Stimulated activated naive B cell treated with anti-CD40 and anti-IgM and Interleukin-4, amounts not matched to agents 10 μg/mL and 1 μg/mL and 100 μg/mL, for 72 hours (primary cell): Measurements from ENCODE around the gene EXT2.

ENCODE experiments used
- ATAC-seq, 2 donors: fragments of 150-1000 bp; cut with Tn5 transposase; replicated peaks; 2 replicates each; pipeline ENCODE4 v1.10.0; 2021; ENCODE audit warnings: moderate library complexity in 1 of 2
- DNase-seq: peaks from one replicate; pipeline ENCODE4 v3.0.0; 2021
- H3K27ac Mint-ChIP-seq: one replicate; pipeline ENCODE4 v1.8.0; 2022; ENCODE audit warnings: mild to moderate bottlenecking, mixed read lengths
- H3K27me3 Mint-ChIP-seq, 2 donors: one replicate each; pipeline ENCODE4 v1.8.0; 2022; ENCODE audit warnings: mixed read lengths in 2 of 2
- H3K36me3 Mint-ChIP-seq, 2 donors: one replicate each; pipeline ENCODE4 v1.8.0; 2022; ENCODE audit warnings: mixed read lengths in 2 of 2, mild to moderate bottlenecking in 1 of 2
- H3K4me1 Mint-ChIP-seq, 2 donors: one replicate each; pipeline ENCODE4 v1.8.0; 2022; ENCODE audit warnings: mixed read lengths in 2 of 2, mild to moderate bottlenecking in 1 of 2
- H3K4me3 Mint-ChIP-seq, 2 donors: one replicate each; pipeline ENCODE4 v1.8.0; 2022; ENCODE audit warnings: mild to moderate bottlenecking in 2 of 2, mixed read lengths in 2 of 2, moderate library complexity in 1 of 2
- H3K9me3 Mint-ChIP-seq, 2 donors: one replicate each; pipeline ENCODE4 v1.8.0; 2022; ENCODE audit warnings: mixed read lengths in 2 of 2, mild to moderate bottlenecking in 1 of 2

The EXT2 gene

DNA sequence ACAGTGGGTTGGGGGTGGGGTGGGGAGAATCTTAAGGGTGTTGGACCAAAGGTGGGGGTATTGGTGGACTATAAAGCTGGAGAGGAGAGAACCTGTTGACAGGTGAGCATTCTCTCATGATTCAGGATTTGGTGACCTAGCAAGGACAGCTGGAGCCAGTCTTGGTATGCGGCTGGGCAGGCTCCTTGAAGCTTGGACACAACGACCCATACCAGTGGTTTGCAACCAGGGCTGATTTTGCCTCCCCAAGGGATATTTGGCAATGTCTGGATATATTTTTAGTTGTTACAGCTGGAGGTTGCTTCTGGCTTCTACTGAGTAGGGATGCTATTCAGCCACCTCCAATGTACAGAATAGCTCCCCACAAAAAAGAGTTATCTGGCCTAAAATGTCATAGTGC is 5.6 kb downstream of the EXT2 start:
- DNase-seq = no peak
- no peak for ATAC-seq
- H3K4me3 Mint-ChIP-seq = no peak overlapping the region
- H3K36me3 Mint-ChIP-seq = peaks cover 13 to 17% of the 10 kb centered on the region in 2 donors
- H3K9me3 Mint-ChIP-seq = no peaks in the 10 kb centered on the region
- H3K4me1 Mint-ChIP-seq = peaks cover 18 to 33% of the 10 kb centered on the region in 2 donors
- no peaks in the 10 kb centered on the region for H3K27me3 Mint-ChIP-seq
- no peak overlapping the region for H3K27ac Mint-ChIP-seq

DNA sequence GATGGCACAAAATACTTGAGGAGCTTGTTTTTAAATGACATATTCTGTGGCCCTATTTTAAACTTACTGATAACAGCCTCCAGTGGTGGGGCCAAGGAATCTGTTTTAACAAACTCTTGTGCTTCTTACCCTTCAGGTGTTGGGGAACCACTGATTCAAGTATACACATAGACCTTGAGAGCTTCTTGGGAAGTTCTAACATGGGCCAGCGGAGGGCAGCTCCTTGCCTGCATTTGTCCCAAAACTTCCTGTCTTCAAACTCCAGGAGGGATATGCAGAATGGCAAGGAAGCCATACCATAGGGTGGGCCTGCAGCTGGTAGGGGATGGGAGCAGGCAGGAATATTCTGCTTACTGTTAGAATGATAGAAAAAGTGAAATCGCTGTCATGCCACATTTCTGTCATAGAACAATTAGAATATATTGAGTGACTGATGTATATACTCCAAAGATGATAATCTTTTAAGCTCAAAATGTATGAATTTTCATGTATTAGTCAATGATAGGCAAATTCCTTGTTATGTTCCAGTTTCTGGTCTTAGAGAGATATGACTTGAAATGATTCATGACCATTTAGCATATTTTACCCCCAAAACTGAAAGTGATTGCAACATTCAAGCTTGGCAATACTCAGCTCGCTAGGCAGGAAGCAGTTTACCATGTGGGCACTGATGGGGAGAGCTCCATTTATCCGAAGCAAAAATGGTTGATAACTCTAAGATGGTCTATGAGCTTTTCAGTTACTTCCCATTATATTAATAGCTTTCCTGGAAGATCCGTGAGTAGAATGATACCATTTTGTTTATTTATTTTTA is 9.2 kb downstream of the EXT2 start:
- peaks cover 7 to 16% of the 10 kb centered on the region in 2 donors for H3K4me1 Mint-ChIP-seq
- ATAC-seq (no peak), DNase-seq (no peak)
- no peak overlapping the region for H3K27ac Mint-ChIP-seq
- H3K4me3 Mint-ChIP-seq = no peak overlapping the region
- H3K27me3 Mint-ChIP-seq = no peaks in the 10 kb centered on the region
- no peaks in the 10 kb centered on the region for H3K9me3 Mint-ChIP-seq
- H3K36me3 Mint-ChIP-seq = peaks cover 7 to 20% of the 10 kb centered on the region in 2 donors

DNA sequence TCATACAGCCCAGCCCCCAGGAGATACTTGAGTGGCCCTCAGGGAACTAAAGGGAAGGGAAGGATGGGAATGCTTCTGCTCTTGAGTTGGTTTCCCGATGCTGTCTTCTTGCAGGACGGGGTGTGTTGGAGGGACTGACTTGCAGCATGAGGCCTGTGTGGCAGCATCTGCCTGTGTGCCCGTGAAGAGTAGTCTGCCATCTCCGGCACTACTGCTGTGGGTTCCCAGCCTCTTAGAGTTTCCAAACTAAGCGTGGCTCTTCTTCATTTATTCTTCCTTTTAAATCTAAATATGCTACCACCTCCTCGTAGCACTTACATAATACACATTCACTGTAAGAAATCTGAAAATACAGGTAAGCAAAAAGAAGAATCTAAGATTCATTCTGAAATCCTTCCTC is 12.8 kb downstream of the EXT2 start:
- DNase-seq (no peak), ATAC-seq (no peak)
- Mint-ChIP-seq H3K4me1 (peaks cover 6 to 13% of the 10 kb centered on the region in 2 donors), H3K27me3 (no peaks in the 10 kb centered on the region), H3K36me3 (peaks cover 6 to 32% of the 10 kb centered on the region in 2 donors), H3K27ac (no peak overlapping the region), H3K9me3 (no peaks in the 10 kb centered on the region), H3K4me3 (no peak overlapping the region)

DNA sequence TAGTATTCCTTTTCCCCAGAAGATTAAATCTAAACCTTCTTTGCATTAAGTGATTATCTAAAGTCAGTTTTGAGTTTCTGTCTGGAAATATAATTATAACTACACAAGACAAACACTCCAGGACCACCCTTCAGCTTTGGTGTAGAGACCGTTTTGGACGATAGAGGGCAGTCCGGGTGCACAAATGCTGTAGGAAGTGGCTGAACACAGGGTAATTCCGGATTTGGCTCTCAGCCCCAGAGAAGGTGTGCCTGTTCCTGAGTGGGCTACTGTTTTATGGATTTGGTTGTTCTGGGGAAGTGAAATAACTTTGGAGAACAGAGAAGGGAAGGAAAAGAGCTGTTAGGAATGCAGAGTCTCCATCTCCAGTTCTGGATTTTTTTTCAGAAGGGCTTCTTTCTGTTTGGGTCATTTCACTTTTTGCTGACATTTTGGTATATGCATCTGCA is 14.8 kb downstream of the EXT2 start:
- DNase-seq (peak; percentile 36), ATAC-seq (peak; percentile 89 to 98)
- no peak overlapping the region for H3K27ac Mint-ChIP-seq
- H3K36me3 Mint-ChIP-seq = peaks cover 10 to 45% of the 10 kb centered on the region in 2 donors
- H3K4me1 Mint-ChIP-seq = peaks cover 6 to 8% of the 10 kb centered on the region in 2 donors
- no peaks in the 10 kb centered on the region for H3K27me3 Mint-ChIP-seq
- no peak overlapping the region for H3K4me3 Mint-ChIP-seq
- no peaks in the 10 kb centered on the region for H3K9me3 Mint-ChIP-seq

DNA sequence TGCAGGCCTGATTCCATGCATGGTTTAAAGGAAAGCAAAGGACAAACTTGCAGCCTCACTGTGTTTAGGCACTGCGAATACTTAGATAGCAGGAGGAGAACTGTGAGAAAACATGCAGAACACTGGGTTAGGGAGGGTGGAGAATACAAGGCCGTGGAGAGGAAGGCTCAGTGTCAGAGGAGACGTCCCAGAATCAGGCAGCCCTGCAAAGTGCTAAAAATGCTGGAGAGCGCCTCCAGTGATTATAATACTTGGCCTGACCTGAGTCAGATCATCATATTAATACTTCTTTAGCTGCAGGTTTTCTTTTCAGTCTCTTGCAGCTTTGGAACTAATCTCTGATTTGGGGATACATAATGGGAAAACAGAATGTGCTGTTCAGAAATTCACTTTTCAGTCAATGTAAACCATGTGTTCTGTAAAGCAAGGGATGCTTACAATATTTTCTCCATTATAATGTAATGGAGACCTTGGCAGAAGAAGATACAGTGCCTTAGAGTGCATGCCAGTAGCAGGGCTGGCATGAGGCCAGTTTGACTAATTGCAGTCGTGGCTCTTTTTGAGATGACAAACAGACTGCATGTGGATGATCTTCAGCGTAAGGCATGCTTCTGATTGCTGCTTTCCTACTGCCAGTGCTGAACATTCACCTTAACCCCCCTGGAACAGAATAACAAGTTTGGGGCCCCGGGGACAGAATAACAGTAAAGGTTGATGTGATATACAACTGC is 16.8 kb downstream of the EXT2 start:
- ATAC-seq = no peak

DNA sequence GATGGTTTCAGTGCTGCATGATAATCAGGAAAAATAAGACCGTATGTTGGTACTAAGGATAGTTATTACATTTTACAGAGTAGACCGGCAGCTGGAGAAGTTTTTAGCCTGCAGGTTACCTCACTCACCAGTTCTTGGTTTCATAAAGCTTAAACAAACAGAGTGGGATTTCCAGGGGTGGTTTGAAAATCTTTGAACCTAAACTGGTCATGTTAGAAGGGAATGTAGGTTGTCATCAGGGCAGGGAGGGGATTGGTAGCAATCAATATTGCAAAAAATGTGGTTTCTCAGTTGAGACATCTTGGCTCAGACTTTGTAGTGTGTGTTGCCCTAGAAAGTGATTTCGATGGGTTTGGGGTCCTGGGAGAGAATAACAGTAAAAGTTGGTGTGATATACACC is 17.5 kb downstream of the EXT2 start:
- H3K9me3 Mint-ChIP-seq = no peaks in the 10 kb centered on the region
- H3K36me3 Mint-ChIP-seq = peaks cover 29 to 58% of the 10 kb centered on the region in 2 donors
- DNase-seq (no peak), ATAC-seq (no peak)
- H3K4me3 Mint-ChIP-seq = no peak overlapping the region
- H3K27me3 Mint-ChIP-seq = no peaks in the 10 kb centered on the region
- no peak overlapping the region for H3K27ac Mint-ChIP-seq
- H3K4me1 Mint-ChIP-seq = peaks cover 8 to 9% of the 10 kb centered on the region in 2 donors

More for the DNA sequence above, 16.8 kb downstream of the EXT2 start:
- H3K4me3 Mint-ChIP-seq = no peak overlapping the region
- DNase-seq = no peak
- peaks cover 8 to 9% of the 10 kb centered on the region in 2 donors for H3K4me1 Mint-ChIP-seq
- H3K9me3 Mint-ChIP-seq = no peaks in the 10 kb centered on the region
- no peak overlapping the region for H3K27ac Mint-ChIP-seq
- peaks cover 24 to 58% of the 10 kb centered on the region in 2 donors for H3K36me3 Mint-ChIP-seq
- H3K27me3 Mint-ChIP-seq = no peaks in the 10 kb centered on the region

DNA sequence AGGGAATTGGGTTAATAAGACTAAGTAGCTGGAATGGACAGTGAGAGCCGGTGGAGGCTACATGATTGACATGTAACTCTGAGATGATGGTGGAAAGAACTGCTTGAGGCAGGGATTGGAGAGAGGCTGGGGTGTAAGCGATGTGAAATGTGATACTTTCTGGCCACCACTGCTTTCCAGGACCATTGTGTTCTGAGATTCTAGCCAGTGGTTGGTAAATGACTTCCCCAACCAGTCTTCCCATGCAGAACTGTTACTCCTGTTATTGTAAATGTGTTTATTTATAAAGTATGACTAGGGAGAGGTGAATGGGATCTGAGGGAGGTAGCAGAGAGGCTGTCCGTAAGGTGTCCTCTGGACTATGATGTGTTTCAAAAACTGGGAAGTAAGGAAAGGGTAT is 18.1 kb downstream of the EXT2 start:
- ATAC-seq = no peak

DNA sequence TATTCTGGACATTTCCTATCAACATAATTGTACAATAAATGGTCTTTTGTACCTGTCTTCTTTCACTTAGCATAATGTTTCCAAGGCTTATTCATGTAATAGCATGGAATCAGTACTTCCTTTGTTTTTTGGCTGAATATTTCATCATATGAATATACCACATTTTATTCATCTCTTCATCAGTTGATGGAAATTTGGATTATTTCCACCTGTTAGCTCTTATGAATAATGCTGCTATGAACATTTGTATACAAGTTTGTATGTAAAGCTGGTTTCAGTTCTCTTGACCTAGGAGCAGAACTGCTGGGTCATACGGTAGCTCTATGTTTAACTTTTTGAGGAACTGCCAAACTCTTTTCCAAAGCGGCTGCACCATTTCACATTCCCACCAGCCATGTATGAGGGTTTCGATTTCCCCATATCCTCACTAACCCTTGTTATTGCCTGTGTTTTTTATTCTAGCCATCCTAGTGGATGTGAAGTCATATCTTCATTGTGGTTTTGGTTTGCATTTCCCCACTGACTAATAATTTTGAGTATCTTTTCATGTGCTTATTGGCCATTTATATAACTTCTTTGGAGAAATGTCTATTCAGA is 20.9 kb downstream of the EXT2 start:
- no peak for ATAC-seq
- peaks cover 29 to 72% of the 10 kb centered on the region in 2 donors for H3K36me3 Mint-ChIP-seq

More for the DNA sequence above, 18.1 kb downstream of the EXT2 start:
- Mint-ChIP-seq H3K4me3 (no peak overlapping the region), H3K27me3 (no peaks in the 10 kb centered on the region), H3K27ac (no peak overlapping the region), H3K36me3 (peaks cover 29 to 57% of the 10 kb centered on the region in 2 donors), H3K4me1 (peaks cover 8 to 9% of the 10 kb centered on the region in 2 donors), H3K9me3 (no peaks in the 10 kb centered on the region)
- no peak for DNase-seq

DNA sequence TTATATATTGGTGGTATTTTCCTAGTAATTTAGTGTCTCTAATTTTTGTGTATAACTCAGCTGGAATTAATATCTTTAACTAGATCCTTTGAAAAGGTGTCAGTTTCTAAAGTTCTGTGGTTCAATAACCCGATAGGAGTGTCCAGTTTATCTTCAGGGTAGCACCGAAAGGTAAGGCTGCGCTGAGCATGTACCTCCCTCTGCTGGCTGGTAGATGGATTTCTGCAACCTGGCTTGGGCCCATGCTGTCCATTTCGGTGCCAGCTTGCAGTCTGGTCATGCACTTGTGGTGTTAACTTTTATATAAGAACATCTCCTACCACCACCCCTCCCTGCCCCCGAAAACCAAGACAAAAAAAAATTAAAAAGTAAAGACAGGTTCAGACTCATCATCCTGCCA is 24.7 kb downstream of the EXT2 start:
- no peak for DNase-seq
- ATAC-seq = no peak
- Mint-ChIP-seq H3K27ac (no peak overlapping the region), H3K4me3 (no peak overlapping the region), H3K27me3 (no peaks in the 10 kb centered on the region), H3K4me1 (peaks cover 0 to 6% of the 10 kb centered on the region in 2 donors), H3K36me3 (peaks cover 25 to 66% of the 10 kb centered on the region in 2 donors), H3K9me3 (no peaks in the 10 kb centered on the region)

More for the DNA sequence above, 20.9 kb downstream of the EXT2 start:
- no peak overlapping the region for H3K27ac Mint-ChIP-seq
- H3K9me3 Mint-ChIP-seq = no peaks in the 10 kb centered on the region
- peaks cover 0 to 5% of the 10 kb centered on the region in 2 donors for H3K4me1 Mint-ChIP-seq
- DNase-seq = no peak
- H3K4me3 Mint-ChIP-seq = no peak overlapping the region
- H3K27me3 Mint-ChIP-seq = no peaks in the 10 kb centered on the region

DNA sequence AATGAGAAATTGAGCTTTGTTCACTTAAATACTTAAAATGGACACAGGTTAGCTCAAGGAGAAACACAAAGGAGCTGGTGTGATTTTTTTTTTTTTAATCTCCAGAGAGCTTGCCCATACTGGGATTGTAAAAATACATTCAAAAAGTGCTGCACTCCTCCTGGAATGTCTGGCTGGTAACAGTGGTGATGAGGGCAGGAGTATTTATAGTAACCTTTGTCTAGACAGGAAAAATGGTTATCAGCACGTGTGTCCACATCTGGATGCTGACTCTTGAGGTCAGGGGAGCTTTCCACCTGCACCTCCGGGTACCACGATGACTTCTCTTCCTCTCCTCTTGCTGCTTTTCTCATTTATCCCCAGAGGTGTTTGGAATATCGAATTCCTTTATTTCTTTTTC is 30.1 kb downstream of the EXT2 start:
- Mint-ChIP-seq H3K27me3 (no peaks in the 10 kb centered on the region), H3K4me1 (peaks cover 0 to 3% of the 10 kb centered on the region in 2 donors), H3K9me3 (no peaks in the 10 kb centered on the region), H3K36me3 (peaks cover 37 to 60% of the 10 kb centered on the region in 2 donors), H3K4me3 (no peak overlapping the region), H3K27ac (no peak overlapping the region)
- ATAC-seq = no peak
- no peak for DNase-seq

DNA sequence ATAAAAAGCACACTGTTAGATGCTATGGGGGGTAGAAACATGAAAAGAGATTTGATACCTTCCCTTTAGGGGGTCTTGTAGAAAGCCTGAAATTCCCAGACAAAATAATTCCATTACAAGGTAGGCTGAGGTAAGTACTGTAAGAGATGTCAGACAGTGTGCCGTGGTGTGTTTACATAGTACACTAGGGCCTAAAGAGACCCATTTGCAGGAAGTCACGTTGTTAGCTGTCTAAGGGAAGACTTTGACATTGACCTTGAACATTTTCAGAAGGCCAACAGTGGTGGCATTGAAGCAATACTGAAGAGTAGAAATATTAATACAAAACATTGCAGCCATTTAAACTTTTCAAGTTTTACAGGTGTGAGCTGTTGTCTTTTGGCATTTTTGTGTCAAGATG is 30.8 kb downstream of the EXT2 start:
- ATAC-seq = no peak
- H3K4me1 Mint-ChIP-seq = peaks cover 0 to 3% of the 10 kb centered on the region in 2 donors
- DNase-seq = no peak
- H3K9me3 Mint-ChIP-seq = no peaks in the 10 kb centered on the region
- no peak overlapping the region for H3K4me3 Mint-ChIP-seq
- no peaks in the 10 kb centered on the region for H3K27me3 Mint-ChIP-seq
- H3K27ac Mint-ChIP-seq = no peak overlapping the region
- H3K36me3 Mint-ChIP-seq = peaks cover 43 to 60% of the 10 kb centered on the region in 2 donors

DNA sequence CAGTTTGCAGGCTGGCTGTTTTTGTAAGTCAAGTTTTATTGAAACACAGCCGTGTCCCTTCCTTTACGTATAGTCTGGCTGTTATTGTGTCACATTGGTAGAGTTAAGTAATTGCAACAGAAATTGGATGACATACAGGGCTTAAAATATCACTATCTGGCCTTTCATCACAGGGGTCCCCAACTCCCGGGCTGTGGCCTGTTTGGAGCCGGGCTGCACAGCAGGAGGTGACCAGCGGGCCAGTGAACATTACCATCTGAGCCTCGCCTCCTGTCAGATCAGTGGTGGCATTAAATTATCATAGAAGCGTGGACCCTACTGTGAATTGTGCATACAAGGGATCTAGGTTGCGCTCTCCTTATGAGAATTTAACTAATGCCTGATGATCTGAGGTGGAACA is 31.7 kb downstream of the EXT2 start:
- H3K27ac Mint-ChIP-seq = no peak overlapping the region
- DNase-seq (no peak), ATAC-seq (no peak)
- no peaks in the 10 kb centered on the region for H3K27me3 Mint-ChIP-seq
- no peaks in the 10 kb centered on the region for H3K4me1 Mint-ChIP-seq
- H3K9me3 Mint-ChIP-seq = no peaks in the 10 kb centered on the region
- no peak overlapping the region for H3K4me3 Mint-ChIP-seq
- H3K36me3 Mint-ChIP-seq = peaks cover 40 to 56% of the 10 kb centered on the region in 2 donors

DNA sequence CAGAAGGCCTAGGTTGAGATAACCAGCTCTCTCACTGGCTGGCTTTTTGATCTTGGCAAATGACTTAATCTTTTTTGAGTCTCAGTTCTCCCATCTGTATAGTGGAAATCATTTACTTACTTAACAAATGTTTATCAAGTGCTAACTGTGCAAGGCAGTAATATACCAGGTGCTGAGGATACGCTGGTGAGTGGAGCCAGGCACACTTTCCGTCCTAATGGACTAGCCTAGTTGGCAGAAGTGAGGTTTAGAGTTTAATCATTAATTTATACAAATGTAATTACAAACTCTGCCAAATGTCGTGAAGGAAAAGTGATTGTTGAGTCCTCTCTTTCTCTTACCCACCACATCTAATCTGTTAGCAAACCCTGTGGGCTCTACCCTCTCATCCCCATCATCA is 33.3 kb downstream of the EXT2 start:
- H3K36me3 Mint-ChIP-seq = peaks cover 46 to 63% of the 10 kb centered on the region in 2 donors
- peaks cover 0 to 2% of the 10 kb centered on the region in 2 donors for H3K4me1 Mint-ChIP-seq
- no peaks in the 10 kb centered on the region for H3K9me3 Mint-ChIP-seq
- ATAC-seq (no peak), DNase-seq (no peak)
- H3K4me3 Mint-ChIP-seq = no peak overlapping the region
- no peaks in the 10 kb centered on the region for H3K27me3 Mint-ChIP-seq
- no peak overlapping the region for H3K27ac Mint-ChIP-seq

DNA sequence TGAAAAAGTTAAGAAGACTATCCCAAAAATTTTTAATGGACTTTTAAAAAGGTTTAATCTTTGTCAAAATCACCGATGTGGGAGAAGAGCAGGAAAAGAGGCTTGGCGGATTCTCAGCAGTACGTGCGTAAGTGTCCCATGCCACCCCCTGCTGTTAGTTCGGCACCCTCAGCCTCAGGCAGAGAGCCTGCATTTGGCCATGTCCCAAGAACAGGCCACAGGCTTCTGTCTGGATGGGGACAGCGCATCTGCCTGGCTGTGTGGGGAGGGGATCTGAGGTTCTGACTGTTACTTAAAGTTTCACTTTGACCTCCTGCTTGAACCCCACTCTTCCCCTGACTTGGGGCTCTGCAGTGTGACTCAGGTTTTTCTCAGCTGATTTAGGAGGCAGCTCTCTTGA is 35.3 kb downstream of the EXT2 start:
- Mint-ChIP-seq H3K27ac (no peak overlapping the region), H3K9me3 (no peaks in the 10 kb centered on the region), H3K4me1 (peaks cover 0 to 2% of the 10 kb centered on the region in 2 donors), H3K36me3 (peaks cover 51 to 56% of the 10 kb centered on the region in 2 donors), H3K27me3 (no peaks in the 10 kb centered on the region), H3K4me3 (no peak overlapping the region)
- DNase-seq (no peak), ATAC-seq (no peak)
